Panc1 (cell line): Measurements from ENCODE around the gene GANC. TPM values are rescaled to one million over a fixed set of nuclear protein-coding genes. Genes with fewer than 3 reads are reported as not detected.

Experiments
- ATAC-seq: fragments of 200-7000 bp; cut with Tn5 transposase; 2 replicates; pipeline ENCODE4 v1.9.1; 2020; ENCODE audit warnings: mild to moderate bottlenecking, moderate library complexity
- BruUV-seq: library from RNA; stranded (reverse); fragments of 400-500 nt; replicated peaks from 2 replicates; lab custom pipeline; 2021; lab: Mats Ljungman, UMichigan
- CTCF ChIA-PET: fragments of 300-600 bp; sonication (Branson Sonifier 250); formaldehyde crosslinking; loops from one replicate; lab custom pipeline; 2022; ENCODE audit warnings: antibody characterized with exemption; lab: Charles Lee
- POLR2A ChIA-PET: fragments of 300-600 bp; sonication (Branson Sonifier 250); formaldehyde crosslinking; loops from one replicate; lab custom pipeline; 2022; ENCODE audit warnings: antibody characterized with exemption; lab: Charles Lee
- DNase-seq: peaks from one replicate; pipeline ENCODE4 v3.0.0-alpha.2; 2010; ENCODE audit warnings: low read depth, low spot score
- H3K27ac ChIP-seq: 2 replicates; pipeline ENCODE4 v1.5.1; 2011; ENCODE audit warnings: mild to moderate bottlenecking, low read length, inconsistent platforms
- H3K27me3 ChIP-seq: fragments of 200-500 bp; sonication (Bioruptor generic); 2 replicates; pipeline ENCODE4 v1.6.0; 2014; ENCODE audit warnings: low read length, inconsistent platforms; ENCODE audit not compliant: control insufficient read depth, insufficient read depth
- H3K36me3 ChIP-seq: fragments of 200-500 bp; sonication (Bioruptor generic); 2 replicates; pipeline ENCODE4 v1.5.1; 2014; ENCODE audit warnings: inconsistent platforms, mild to moderate bottlenecking, low read length, moderate library complexity; ENCODE audit not compliant: control insufficient read depth, insufficient read depth
- H3K4me1 ChIP-seq: 2 replicates; pipeline ENCODE4 v1.5.1; 2011; ENCODE audit warnings: inconsistent platforms, mild to moderate bottlenecking, low read length, moderate library complexity; ENCODE audit not compliant: control insufficient read depth, insufficient read depth
- H3K4me3 ChIP-seq, 2 experiments: 2 replicates each; pipeline ENCODE4 v1.5.1; 2011 to 2012; ENCODE audit warnings: low read depth in 2 of 2, low read length in 2 of 2, mild to moderate bottlenecking in 2 of 2, inconsistent platforms in 1 of 2, moderate library complexity in 1 of 2
- H3K9me3 ChIP-seq: fragments of 200-500 bp; sonication (Bioruptor generic); 2 replicates; pipeline ENCODE4 v1.5.1; 2014; ENCODE audit warnings: low read depth, mild to moderate bottlenecking, inconsistent platforms, low read length, moderate library complexity; ENCODE audit not compliant: control insufficient read depth, insufficient read depth
- CTCF ChIP-seq: fragments of 450-650 bp; IDR thresholded peaks from 2 replicates; pipeline ENCODE4 v1.5.1; 2017; ENCODE audit warnings: mild to moderate bottlenecking
- POLR2AphosphoS5 ChIP-seq: IDR thresholded peaks from 2 replicates; pipeline ENCODE4 v1.6.1; 2012; ENCODE audit warnings: mild to moderate bottlenecking, low read depth, low read length, moderate library complexity
- REST ChIP-seq, 2 experiments: IDR thresholded peaks; 2 replicates each; pipeline ENCODE4 v1.6.1; 2011 to 2012; ENCODE audit warnings: low read depth in 2 of 2, control low read depth in 1 of 2, low read length in 1 of 2, mild to moderate bottlenecking in 1 of 2, moderate library complexity in 1 of 2; ENCODE audit not compliant: insufficient read depth in 1 of 2
- SIN3A ChIP-seq: IDR thresholded peaks from 2 replicates; pipeline ENCODE4 v1.6.1; 2012; ENCODE audit warnings: low read depth, mild to moderate bottlenecking, low read length, moderate library complexity, borderline replicate concordance; ENCODE audit not compliant: insufficient read depth
- TCF7L2 ChIP-seq: IDR thresholded peaks from 2 replicates; pipeline ENCODE4 v1.6.1; 2011; ENCODE audit warnings: mild to moderate bottlenecking, low read depth, low read length, inconsistent platforms
- in situ Hi-C: cut with HindIII; loops from 2 replicates; pipeline ENCODE4 v1.10.0; 2016; ENCODE audit warnings: low sequenced_read_pairs, low pct_unique_long_range_greater_than_20kb
- intact Hi-C: fragments of 100-400 bp; cut with micrococcal nuclease; formaldehyde crosslinking; loops from one replicate; pipeline ENCODE4 v1.10.0; 2022; ENCODE audit not compliant: unreplicated experiment
- total RNA-seq: library from RNA; stranded (reverse); gene quantifications from one replicate; pipeline ENCODE4 v1.2.1, GENCODE V29; 2021; ENCODE audit not compliant: unreplicated experiment

GANC gene
- total RNA-seq, 1 experiment from 2014 or later, result 21.1 TPM

GRCh38 chr15:42363942-42364341 lies 90.9 kb downstream of the GANC start:
- H3K9me3 ChIP-seq, result no peaks in the 10 kb centered on the region
- no peak overlapping the region for H3K27ac ChIP-seq
- intact Hi-C loops (no loop called here), in situ Hi-C loops (no loop called here)
- no peak overlapping the region for H3K4me3 ChIP-seq
- ChIA-PET POLR2A (no interaction called here), CTCF (no interaction called here)
- DNase-seq (no peak), ATAC-seq (no peak)
- no peaks in the 10 kb centered on the region for H3K36me3 ChIP-seq
- no peak for TF ChIP-seq SIN3A
- TF ChIP-seq REST (IDR thresholded peaks at IDR 0.05; ENCODE audit: insufficient read depth in 1 of 2, low read depth in 2 of 2, low read length in 1 of 2), result no peak
- no peak for TF ChIP-seq POLR2AphosphoS5
- TF ChIP-seq TCF7L2, result no peak
- no peak for TF ChIP-seq CTCF
- peaks cover 2% of the 10 kb centered on the region; the same call in 1 of the 2 replicates for H3K27me3 ChIP-seq
- BruUV-seq, result no TSS peak
- H3K4me1 ChIP-seq, result no peaks in the 10 kb centered on the region

GRCh38 chr15:42364529-42364928 lies 91.5 kb downstream of the GANC start:
- no TSS peak for BruUV-seq
- intact Hi-C loops, result no loop called here
- CTCF ChIA-PET, result no interaction called here

More at GRCh38 chr15:42364529-42364928, 91.5 kb downstream of the GANC start:
- in situ Hi-C loops, result no loop called here
- no peaks in the 10 kb centered on the region for H3K36me3 ChIP-seq
- H3K27me3 ChIP-seq, result peaks cover 2% of the 10 kb centered on the region; the same call in 1 of the 2 replicates
- H3K4me1 ChIP-seq, result no peaks in the 10 kb centered on the region
- no peak for DNase-seq
- H3K27ac ChIP-seq, result no peak overlapping the region
- TF ChIP-seq REST (IDR thresholded peaks at IDR 0.05; ENCODE audit: insufficient read depth in 1 of 2, low read depth in 2 of 2, low read length in 1 of 2), result no peak
- TF ChIP-seq TCF7L2, result no peak
- TF ChIP-seq POLR2AphosphoS5, result no peak
- TF ChIP-seq CTCF, result no peak
- no peak for TF ChIP-seq SIN3A
- POLR2A ChIA-PET, result no interaction called here
- H3K4me3 ChIP-seq, result no peak overlapping the region
- H3K9me3 ChIP-seq, result no peaks in the 10 kb centered on the region
- ATAC-seq, result no peak
